Adrenal gland (tissue), 12 donors: Measurements from ENCODE around the gene CCDC142. TPM values are rescaled to one million over a fixed set of nuclear protein-coding genes. Genes with fewer than 3 reads are reported as not detected.
A peak's percentile ranks its signal among the peaks of the same experiment; 100 is the strongest.

ENCODE experiments used
- DNase-seq, 7 donors: peaks; one replicate each; pipeline ENCODE4 v3.0.0-alpha.2; 2019 to 2020
- H3K27ac ChIP-seq, 5 donors: fragments of 200-600 bp; sonication (generic) in 4 of 5; 1 replicate in 3 of 5; 2 replicates in 2 of 5; pipeline versions ENCODE4 v1.5.1 to v1.8.0; 2016 to 2020; ENCODE audit warnings: mild to moderate bottlenecking in 1 of 5
- H3K27me3 ChIP-seq: fragments of 200-600 bp; 2 replicates; pipeline ENCODE4 v1.8.0; 2021
- H3K36me3 ChIP-seq, 2 donors: fragments of 200-600 bp; replicated peaks in 1 of 2; 1 replicate in 1 of 2; 2 replicates in 1 of 2; pipeline versions ENCODE4 v1.5.1 to v1.8.0; 2018 to 2022
- H3K4me1 ChIP-seq, 2 donors: fragments of 200-600 bp; replicated peaks in 1 of 2; 1 replicate in 1 of 2; 2 replicates in 1 of 2; pipeline versions ENCODE4 v1.5.1 to v1.8.0; 2018 to 2021
- H3K4me3 ChIP-seq, 4 donors: fragments of 200-600 bp; sonication (generic) in 3 of 4; one replicate each; pipeline ENCODE4 v1.5.1; 2016 to 2018
- H3K9me3 ChIP-seq, 3 donors: fragments of 200-600 bp; sonication (generic) in 1 of 3; replicated peaks in 1 of 3; 1 replicate in 2 of 3; 2 replicates in 1 of 3; pipeline versions ENCODE4 v1.5.1 to v1.8.0; 2016 to 2021
- POLR2A ChIP-seq, 2 donors: fragments of 450-650 bp; IDR thresholded peaks; one replicate each; pipeline ENCODE4 v1.6.1; 2017; ENCODE audit warnings: antibody characterized with exemption in 2 of 2, mild to moderate bottlenecking in 2 of 2, moderate library complexity in 1 of 2
- WGBS, 4 donors: extraction: QIAGEN DNeasy Blood & Tissue Kit in 2 of 4; methylation state at CpG; one replicate each; pipeline versions ENCODE4 v1.1.5 to v1.1.7; 2013 to 2017; 5-methylcytosine and 5-hydroxymethylcytosine counted together
- intact Hi-C, 2 donors: fragments of 100-400 bp; cut with DNase I; formaldehyde crosslinking; loops; one replicate each; pipeline versions ENCODE4 v1.14.1 to v1.15.0; 2022 to 2023
- polyA plus RNA-seq, 3 donors: library from polyadenylated mRNA; stranded (reverse); fragments of 200-250 nt in 2 of 3; fragments of 350-450 nt in 1 of 3; fragmentation: Illumina TruSeq in 1 of 3; extraction: RNeasy Lipid Tissue Mini Kit (QIAGEN cat#74804) in 1 of 3; gene quantifications; one replicate each; pipeline ENCODE4 v1.2.3, GENCODE V29; 2013 to 2014
- total RNA-seq, 9 donors: library from RNA; depleted of rRNA in 4 of 9; stranded (reverse); fragments of >200 nt in 4 of 9; fragments of 120-200 nt in 1 of 9; fragmentation: NEBNext Ultra II Directional in 1 of 9; extraction: Animal tissue kit (Norgen Biotek cat#: 25700) in 1 of 9; gene quantifications; one replicate each; pipeline versions ENCODE4 v1.1.0 to v1.2.4, GENCODE V29; 2013 to 2023
- TF ChIP-seq, protein P1 (sequence below), 6 experiments: fragments of 450-650 bp in 4 of 6; fragments of 200-600 bp in 2 of 6; sonication (generic) in 1 of 6; IDR thresholded peaks; 1 replicate in 5 of 6; 2 replicates in 1 of 6; pipeline versions ENCODE4 v1.5.1 to v1.8.0; 2016 to 2021; ENCODE audit warnings: antibody characterized with exemption in 6 of 6, mild to moderate bottlenecking in 2 of 6, moderate library complexity in 1 of 6
- donor health status: healthy with polysubstance abuse.
- donor health status: Bipolar disorder and iron deficiency.
- donor health status: DM: yes; HTN: yes; CAD: no.
- donor health status: DM: no; HTN: no; CAD: no.
- donor health status: DM: no; HTN: no; CAD: no.
- donor health status: DM: yes; HTN: yes; CAD: no.

CCDC142 gene
- total and polyA plus RNA-seq, 12 donors = 3.2 to 46.0 (median 12.3) TPM

DNA sequence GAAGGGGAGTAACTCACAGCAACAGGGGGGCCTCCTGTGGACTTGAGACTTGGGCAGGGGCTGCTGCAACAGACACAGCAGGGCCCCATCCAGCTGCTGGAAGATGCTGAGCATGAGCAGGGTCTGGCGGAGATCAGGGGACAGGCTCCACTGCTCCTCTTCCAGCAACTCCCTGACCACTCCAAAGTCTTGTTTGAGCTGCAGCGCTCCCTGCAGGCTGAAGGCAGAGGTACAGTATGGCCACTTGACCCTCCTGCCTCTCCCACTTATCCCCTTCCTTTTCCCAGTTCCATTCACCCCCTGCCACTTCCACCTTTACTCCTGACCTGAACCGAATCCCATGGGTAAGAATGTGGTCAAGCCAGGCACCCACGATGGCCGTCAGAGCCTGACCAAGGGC, 7.9 kb downstream of the CCDC142 start:
- H3K27me3 ChIP-seq = no peaks in the 10 kb centered on the region
- H3K4me1 ChIP-seq = peaks cover 9 to 16% of the 10 kb centered on the region in 2 donors
- TF ChIP-seq, protein P1, sequence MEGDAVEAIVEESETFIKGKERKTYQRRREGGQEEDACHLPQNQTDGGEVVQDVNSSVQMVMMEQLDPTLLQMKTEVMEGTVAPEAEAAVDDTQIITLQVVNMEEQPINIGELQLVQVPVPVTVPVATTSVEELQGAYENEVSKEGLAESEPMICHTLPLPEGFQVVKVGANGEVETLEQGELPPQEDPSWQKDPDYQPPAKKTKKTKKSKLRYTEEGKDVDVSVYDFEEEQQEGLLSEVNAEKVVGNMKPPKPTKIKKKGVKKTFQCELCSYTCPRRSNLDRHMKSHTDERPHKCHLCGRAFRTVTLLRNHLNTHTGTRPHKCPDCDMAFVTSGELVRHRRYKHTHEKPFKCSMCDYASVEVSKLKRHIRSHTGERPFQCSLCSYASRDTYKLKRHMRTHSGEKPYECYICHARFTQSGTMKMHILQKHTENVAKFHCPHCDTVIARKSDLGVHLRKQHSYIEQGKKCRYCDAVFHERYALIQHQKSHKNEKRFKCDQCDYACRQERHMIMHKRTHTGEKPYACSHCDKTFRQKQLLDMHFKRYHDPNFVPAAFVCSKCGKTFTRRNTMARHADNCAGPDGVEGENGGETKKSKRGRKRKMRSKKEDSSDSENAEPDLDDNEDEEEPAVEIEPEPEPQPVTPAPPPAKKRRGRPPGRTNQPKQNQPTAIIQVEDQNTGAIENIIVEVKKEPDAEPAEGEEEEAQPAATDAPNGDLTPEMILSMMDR (IDR thresholded peaks at IDR 0.05) = peak in 1 of 6 experiments; percentile 14
- TF ChIP-seq POLR2A (IDR thresholded peaks at IDR 0.05) = no peak
- intact Hi-C loops = no loop called here
- H3K27ac ChIP-seq = no peak overlapping the region
- peaks cover 0 to 24% of the 10 kb centered on the region in 2 donors for H3K36me3 ChIP-seq
- 89 to 95% (median 91%) methylated on average over 4 to 5 of the region's 5 CpGs for WGBS, 4 donors
- DNase-seq = no peak
- H3K4me3 ChIP-seq = no peak overlapping the region
- H3K9me3 ChIP-seq = no peaks in the 10 kb centered on the region

DNA sequence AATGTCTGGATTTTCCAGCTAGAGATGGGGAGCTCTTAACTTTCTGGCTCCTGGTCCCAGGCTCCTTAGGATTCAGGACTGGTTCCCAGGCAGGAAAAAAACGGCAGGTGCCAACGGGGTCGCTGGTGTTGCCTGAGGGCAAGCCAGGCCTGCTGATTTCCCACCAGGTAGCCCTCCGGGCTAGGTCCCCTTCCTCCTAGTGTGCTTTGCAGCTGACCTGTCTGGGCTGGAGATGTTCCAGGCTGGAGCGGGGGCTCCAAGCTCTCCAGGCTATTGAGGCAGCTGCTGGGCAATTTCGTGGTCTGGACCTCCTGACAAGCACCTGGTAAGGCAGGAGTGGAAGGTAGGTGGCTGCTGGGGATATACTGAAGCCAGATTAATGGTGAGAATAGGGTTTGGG, 8.3 kb downstream of the CCDC142 start:
- peaks cover 9 to 16% of the 10 kb centered on the region in 2 donors for H3K4me1 ChIP-seq
- peaks cover 0 to 20% of the 10 kb centered on the region in 2 donors for H3K36me3 ChIP-seq
- no peaks in the 10 kb centered on the region for H3K27me3 ChIP-seq
- 90 to 95% (median 94%) methylated on average over 5 to 6 of the region's 6 CpGs for WGBS, 4 donors
- no peaks in the 10 kb centered on the region for H3K9me3 ChIP-seq
- DNase-seq = no peak
- intact Hi-C loops = no loop called here
- TF ChIP-seq, protein P1 (IDR thresholded peaks at IDR 0.05) = no peak
- no peak for TF ChIP-seq POLR2A (IDR thresholded peaks at IDR 0.05)
- no peak overlapping the region for H3K27ac ChIP-seq
- H3K4me3 ChIP-seq = no peak overlapping the region

DNA sequence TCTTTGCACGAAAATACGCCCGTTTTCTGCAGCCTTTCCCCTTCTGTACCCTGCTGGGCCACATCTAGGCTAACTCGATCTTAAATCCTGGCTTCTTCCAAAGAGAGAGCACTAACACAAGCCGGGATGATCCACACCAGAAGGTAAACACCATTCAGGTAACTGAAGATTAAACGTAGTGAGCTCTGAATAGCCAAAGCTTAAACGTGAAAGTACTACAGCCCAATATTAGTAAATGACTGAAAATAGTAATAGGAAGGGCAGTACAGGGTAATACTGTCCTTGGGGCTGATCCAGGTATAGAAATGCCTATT, 9.9 kb downstream of the CCDC142 start:
- Histone ChIP-seq H3K9me3 (no peaks in the 10 kb centered on the region), H3K4me3 (peak overlapping the region in 3 of 4 donors; percentile 43 to 72 (median 45)), H3K4me1 (peaks cover 9 to 16% of the 10 kb centered on the region in 2 donors), H3K27me3 (no peaks in the 10 kb centered on the region), H3K36me3 (peaks cover 0 to 15% of the 10 kb centered on the region in 2 donors), H3K27ac (peak overlapping the region; percentile 57 to 96 (median 87))
- no peak for DNase-seq
- intact Hi-C loops = no loop called here
- TF ChIP-seq POLR2A (IDR thresholded peaks at IDR 0.05) = no peak
- TF ChIP-seq, protein P1 (IDR thresholded peaks at IDR 0.05) = no peak
- 7 to 13% (median 7%) methylated on average over 7 of the region's 7 CpGs for WGBS, 4 donors

DNA sequence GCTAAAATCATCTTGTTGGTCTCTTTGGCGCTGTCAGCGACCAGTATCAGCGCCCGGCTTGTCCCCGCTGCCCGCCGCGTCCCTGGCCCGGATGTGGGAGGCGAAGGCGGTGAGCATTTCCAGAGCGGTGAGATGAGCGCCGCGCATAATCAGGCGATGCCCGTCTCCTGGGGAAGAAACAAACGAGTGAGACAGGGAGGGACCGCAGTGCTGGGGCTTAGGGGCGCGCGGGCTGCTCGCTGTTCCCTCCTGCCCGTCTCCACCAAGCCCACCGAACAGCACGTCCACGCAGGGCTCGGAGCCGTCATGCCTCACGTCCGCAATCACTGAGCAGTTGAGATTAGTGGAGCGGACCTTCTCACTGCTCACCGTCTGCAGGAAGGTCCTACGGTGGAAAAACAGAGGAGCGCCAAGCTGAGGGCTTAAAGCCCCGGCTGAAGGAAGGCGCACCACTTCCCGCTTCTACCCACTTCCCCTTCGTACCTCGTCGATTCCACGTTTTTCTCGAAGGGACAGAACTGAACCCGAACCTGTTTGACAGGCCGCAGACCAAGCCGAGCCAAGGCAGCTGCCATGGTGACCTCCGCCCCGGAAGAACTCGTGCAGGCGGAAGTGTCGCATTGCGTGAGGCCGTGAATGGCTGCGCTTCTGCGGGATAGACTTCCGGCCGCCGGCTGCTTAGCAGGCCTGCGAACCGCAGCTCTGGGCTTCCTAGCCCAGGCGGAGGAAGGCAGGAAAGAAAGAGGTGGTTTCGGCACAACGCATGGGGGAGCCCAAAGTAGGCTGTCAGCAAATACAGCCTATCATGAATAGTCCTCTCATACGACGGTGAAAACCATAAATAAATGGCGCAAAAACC, 10.5 kb downstream of the CCDC142 start, which contains the start of gene MRPL53:
Gene MRPL53 (minus strand): TSS at position 595 of the 859 bp plus-strand sequence. CDS start 20 bp downstream, at position 575.
- 0 to 1% (median 0%) methylated on average over 33 to 66 of the region's 66 CpGs for WGBS, 4 donors
- Histone ChIP-seq H3K27ac (peak within 1 kb of the TSS; percentile 57 to 96 (median 87)), H3K9me3 (no peaks in the 10 kb centered on the region), H3K4me3 (peak within 1 kb of the TSS; percentile 7 to 72 (median 44)), H3K27me3 (no peaks in the 10 kb centered on the region), H3K36me3 (peaks cover 0 to 15% of the 10 kb centered on the region in 2 donors), H3K4me1 (peaks cover 9 to 16% of the 10 kb centered on the region in 2 donors)
- intact Hi-C loops = no loop called here
- DNase-seq = peak; percentile 92 to 98 (median 95)
- TF ChIP-seq, protein P1 (IDR thresholded peaks at IDR 0.05) = peak in 1 of 6 experiments; percentile 8
- peak; percentile 60 to 70 for TF ChIP-seq POLR2A (IDR thresholded peaks at IDR 0.05)
